K562 (cell line): ENCODE data around the gene STK25. TPM values are rescaled to one million over a fixed set of nuclear protein-coding genes. Genes with fewer than 3 reads are reported as not detected.

ENCODE experiments used
- BRCA1 ChIP-seq, 2 experiments: fragments of 450-650 bp in 1 of 2; sonication (generic) in 1 of 2; formaldehyde crosslinking in 1 of 2; IDR thresholded peaks; 2 replicates each; pipeline versions ENCODE4 v1.5.0 to v1.6.1; 2017 to 2020; ENCODE audit warnings: mild to moderate bottlenecking in 1 of 2, missing genetic modification reagents in 1 of 2
- CBX2 ChIP-seq: fragments of 200-600 bp; sonication (generic); IDR thresholded peaks from one replicate; pipeline ENCODE4 v1.6.1; 2012; ENCODE audit warnings: mild to moderate bottlenecking, low read length, inconsistent platforms; ENCODE audit not compliant: insufficient read depth, poor library complexity, severe bottlenecking
- CREB1 ChIP-seq, 2 experiments: sonication (generic) in 1 of 2; formaldehyde crosslinking in 1 of 2; IDR thresholded peaks; 2 replicates each; pipeline versions ENCODE4 v1.6.1 to v1.8.0; 2012 to 2022; ENCODE audit warnings: inconsistent platforms in 1 of 2, mild to moderate bottlenecking in 1 of 2, missing genetic modification reagents in 1 of 2, moderate library complexity in 1 of 2
- ERF ChIP-seq: fragments of 450-650 bp; formaldehyde crosslinking; IDR thresholded peaks from 2 replicates; pipeline ENCODE4 v1.4.0; 2020; ENCODE audit warnings: mild to moderate bottlenecking, mixed read lengths
- ETV5 ChIP-seq: sonication (generic); formaldehyde crosslinking; IDR thresholded peaks from 2 replicates; pipeline ENCODE4 v1.4.0; 2020; ENCODE audit warnings: low read depth, mild to moderate bottlenecking, missing genetic modification reagents
- FOXP1 ChIP-seq: sonication (generic); formaldehyde crosslinking; IDR thresholded peaks from 2 replicates; pipeline ENCODE4 v1.8.0; 2022; ENCODE audit warnings: mild to moderate bottlenecking, missing genetic modification reagents
- GTF3C2 ChIP-seq: IDR thresholded peaks from 3 replicates; pipeline ENCODE4 v1.6.1; 2011; ENCODE audit warnings: borderline replicate concordance, mild to moderate bottlenecking, moderate library complexity; ENCODE audit not compliant: insufficient read length; ENCODE audit errors: extremely low read depth
- HSF4 ChIP-seq: fragments of 250-450 bp; sonication (Bioruptor Pico); IDR thresholded peaks from 2 replicates; pipeline ENCODE4 v2.1.2; 2022; ENCODE audit warnings: mild to moderate bottlenecking, moderate library complexity, borderline replicate concordance
- PCBP1 ChIP-seq: fragments of 200-400 bp; formaldehyde crosslinking; IDR thresholded peaks from 2 replicates; pipeline ENCODE4 v1.6.1; 2018; ENCODE audit warnings: mild to moderate bottlenecking, low read depth, low read length; ENCODE audit not compliant: poor library complexity, severe bottlenecking
- PHF8 ChIP-seq: fragments of 200-600 bp; sonication (generic); IDR thresholded peaks from 2 replicates; pipeline ENCODE4 v1.6.1; 2012; ENCODE audit warnings: mixed run types, mild to moderate bottlenecking, inconsistent platforms, low read length, moderate library complexity, borderline replicate concordance
- POLR2G ChIP-seq: fragments of 200-400 bp; formaldehyde crosslinking; IDR thresholded peaks from 2 replicates; pipeline ENCODE4 v1.6.1; 2017; ENCODE audit warnings: low read depth, mild to moderate bottlenecking, antibody characterized with exemption, low read length, moderate library complexity
- RBFOX2 ChIP-seq: fragments of 200-400 bp; formaldehyde crosslinking; IDR thresholded peaks from 2 replicates; pipeline ENCODE4 v1.6.1; 2017; ENCODE audit warnings: low read depth, mild to moderate bottlenecking, low read length, moderate library complexity
- SIN3A ChIP-seq, 2 experiments: fragments of 150-350 bp in 1 of 2; IDR thresholded peaks; 2 replicates each; pipeline ENCODE4 v1.6.1; 2011 to 2016; ENCODE audit warnings: borderline replicate concordance in 2 of 2, low read depth in 2 of 2, low read length in 2 of 2, mild to moderate bottlenecking in 2 of 2, moderate library complexity in 2 of 2; ENCODE audit not compliant: control insufficient read depth in 1 of 2
- SMARCC2 ChIP-seq: fragments of 450-650 bp; IDR thresholded peaks from 2 replicates; pipeline ENCODE4 v1.6.1; 2017; ENCODE audit warnings: antibody characterized with exemption, moderate library complexity, mild to moderate bottlenecking, low read depth
- SNRNP70 ChIP-seq: fragments of 200-400 bp; formaldehyde crosslinking; optimal IDR thresholded peaks from 2 replicates; pipeline ENCODE3; 2017; ENCODE audit warnings: low read depth, low read length
- SRSF7 ChIP-seq: fragments of 200-400 bp; formaldehyde crosslinking; optimal IDR thresholded peaks from 2 replicates; pipeline ENCODE3; 2017; ENCODE audit warnings: mild to moderate bottlenecking, low read depth, low read length
- TAF1 ChIP-seq: IDR thresholded peaks from 2 replicates; pipeline ENCODE4 v1.6.1; 2011; ENCODE audit warnings: mild to moderate bottlenecking, low read length, moderate library complexity; ENCODE audit not compliant: insufficient read depth, control insufficient read depth, severe bottlenecking; ENCODE audit errors: extremely low read depth
- ZBTB2 ChIP-seq: fragments of 450-650 bp; IDR thresholded peaks from 2 replicates; pipeline ENCODE4 v1.6.1; 2016; ENCODE audit warnings: antibody characterized with exemption
- ZFX ChIP-seq: sonication (generic); formaldehyde crosslinking; IDR thresholded peaks from 2 replicates; pipeline ENCODE4 v1.8.0; 2022; ENCODE audit warnings: mild to moderate bottlenecking, missing genetic modification reagents, moderate library complexity
- ZNF384 ChIP-seq: IDR thresholded peaks from 2 replicates; pipeline ENCODE4 v1.6.1; 2012; ENCODE audit warnings: low read depth, low read length, improper control_type of control experiment
- ZNF778 ChIP-seq: fragments of 450-650 bp; formaldehyde crosslinking; IDR thresholded peaks from 2 replicates; pipeline ENCODE4 v1.4.0; 2020; ENCODE audit warnings: mild to moderate bottlenecking, moderate library complexity
- polyA plus RNA-seq, 8 experiments: library from polyadenylated mRNA; depleted of rRNA in 4 of 8; stranded (reverse) in 5 of 8; unstranded in 3 of 8; fragments of >200 nt; fragmentation: Nextera tagmentation in 2 of 8; fragmentation: Illumina TruSeq in 1 of 8; extraction: Ambion mirVana in 2 of 8; extraction: Trizol in 1 of 8; gene quantifications; 2 replicates each; pipeline versions ENCODE4 v1.2.1 to v1.2.3, GENCODE V29; 2011 to 2014; ENCODE audit warnings: inconsistent platforms in 1 of 8, missing spikeins in 1 of 8
- total RNA-seq, 7 experiments: library from RNA; depleted of rRNA in 6 of 7; stranded (reverse); fragments of >200 nt in 6 of 7; fragmentation: Illumina TruSeq in 2 of 7; extraction: Trizol in 2 of 7; gene quantifications; 2 replicates each; pipeline versions ENCODE4 v1.2.1 to v1.2.3, GENCODE V29; 2011 to 2021; ENCODE audit warnings: low replicate concordance in 1 of 7

Gene STK25
- total and polyA plus RNA-seq, 9 of the 15 experiments (the other 6 are each of a cell fraction or from before 2014, with no cell fraction given) = 5.4 to 177 (median 116) TPM

- TF ChIP-seq PCBP1 = peak; percentile 53
- TF ChIP-seq SRSF7 = no peak
- peak; percentile 69; the same call in 1 of the 2 replicates for TF ChIP-seq CREB1 (IDR thresholded peaks at IDR 0.05)
- peak; percentile 67; the same call in 1 of the 2 replicates for TF ChIP-seq CREB1 (CRISPR knock-in tag; IDR thresholded peaks at IDR 0.05)
- TF ChIP-seq PHF8 = peak; percentile 77; the same call in 1 of the 2 replicates
- TF ChIP-seq FOXP1 (CRISPR knock-in tag) = no peak
- TF ChIP-seq ZBTB2 = no peak
- TF ChIP-seq ERF = 0 out of 2 replicates have a peak, but pooled peaks have one; percentile 39
- no peak for TF ChIP-seq SIN3A (IDR thresholded peaks at IDR 0.05; ENCODE audit: borderline replicate concordance in 2 of 2, control insufficient read depth in 1 of 2, low read depth in 2 of 2, low read length in 2 of 2)
- TF ChIP-seq ZNF384 = no peak
- TF ChIP-seq SMARCC2 = peak; percentile 25; the same call in 1 of the 2 replicates
- TF ChIP-seq RBFOX2 = peak; percentile 74
- TF ChIP-seq SNRNP70 = no peak
- peak; percentile 48 for TF ChIP-seq TAF1
- TF ChIP-seq GTF3C2 = no peak
- TF ChIP-seq BRCA1 (IDR thresholded peaks at IDR 0.05) = no peak
- no peak for TF ChIP-seq BRCA1 (CRISPR knock-in tag; IDR thresholded peaks at IDR 0.05)
- TF ChIP-seq ZNF778 (CRISPR knock-in tag) = no peak
- no peak for TF ChIP-seq ETV5
- peak; percentile 87 for TF ChIP-seq POLR2G
- TF ChIP-seq ZFX (CRISPR knock-in tag) = peak; percentile 90
- no peak for TF ChIP-seq CBX2
- TF ChIP-seq HSF4 = no peak
Observed at GRCh38 chr2:241540771-241541561, 32.6 kb upstream of the STK25 start (continued).
